Pancreas (tissue), 10 donors: Measurements from ENCODE around the gene GRID1. TPM values are rescaled to one million over a fixed set of nuclear protein-coding genes. Genes with fewer than 3 reads are reported as not detected.

ENCODE experiments used
- ATAC-seq, 4 donors: fragments of 200-7000 bp; cut with Tn5 transposase; one replicate each; pipeline versions ENCODE4 v1.8.0 to v1.9.1; 2020; ENCODE audit warnings: mild to moderate bottlenecking in 4 of 4, moderate library complexity in 4 of 4
- DNase-seq, 6 donors: peaks; one replicate each; pipeline ENCODE4 v3.0.0-alpha.2; 2020
- FAIRE-seq: peaks from 2 replicates; lab custom pipeline; 2012; peaks lifted over from hg19 to GRCh38; lab: Jason Lieb, UNC
- H3K27ac ChIP-seq, 4 donors: fragments of 200-600 bp; sonication (generic); 1 replicate in 3 of 4; 2 replicates in 1 of 4; pipeline versions ENCODE4 v1.5.0 to v1.8.0; 2020
- H3K27me3 ChIP-seq, 4 donors: fragments of 200-600 bp; one replicate each; pipeline ENCODE4 v1.8.0; 2021
- H3K36me3 ChIP-seq, 3 donors: fragments of 200-600 bp; sonication (generic) in 1 of 3; one replicate each; pipeline versions ENCODE4 v1.5.0 to v1.8.0; 2020 to 2021
- H3K4me1 ChIP-seq, 3 donors: fragments of 200-600 bp; one replicate each; pipeline ENCODE4 v1.8.0; 2021
- H3K4me3 ChIP-seq, 4 donors: fragments of 200-600 bp; sonication (generic) in 2 of 4; one replicate each; pipeline versions ENCODE4 v1.5.0 to v1.8.0; 2020 to 2021
- H3K9me3 ChIP-seq, 4 donors: fragments of 200-600 bp; one replicate each; pipeline ENCODE4 v1.8.0; 2021
- WGBS, 2 donors: extraction: QIAGEN DNeasy Blood & Tissue Kit; methylation state at CpG; one replicate each; pipeline ENCODE4 v1.1.7; 2013; 5-methylcytosine and 5-hydroxymethylcytosine counted together
- intact Hi-C, 3 donors: fragments of 100-400 bp; cut with DNase I; formaldehyde crosslinking; loops; one replicate each; pipeline versions ENCODE4 v1.11.1 to v1.14.2; 2022
- polyA plus RNA-seq, 2 donors: library from polyadenylated mRNA; stranded (reverse); fragments of 200-250 nt; gene quantifications; one replicate each; pipeline ENCODE4 v1.2.3, GENCODE V29; 2013
- total RNA-seq, 6 donors: library from RNA; stranded (reverse); fragmentation: NEBNext Ultra II Directional in 4 of 6; extraction: Animal tissue kit (Norgen Biotek cat#: 25700) in 4 of 6; gene quantifications; one replicate each; pipeline versions ENCODE4 v1.2.1 to v1.2.4, GENCODE V29; 2021 to 2023
- TF ChIP-seq, protein P1 (sequence below), 4 donors: fragments of 200-600 bp; sonication (generic) in 3 of 4; IDR thresholded peaks; one replicate each; pipeline versions ENCODE4 v1.5.0 to v1.8.0; 2021; ENCODE audit warnings: antibody characterized with exemption in 4 of 4
- donor health status: healthy with polysubstance abuse.
- donor health status: DM: no; HTN: no; CAD: no; lungs with moderate emphysema.
- donor health status: DM: no; HTN: no; CAD: no.
- donor health status: control.
- donor health status: control.
- donor health status: Bipolar disorder and iron deficiency.
- donor health status: DM: yes; HTN: yes; CAD: no.
- donor health status: DM: no; HTN: no; CAD: no.
- donor health status: DM: no; HTN: no; CAD: no.
- donor health status: DM: yes; HTN: yes; CAD: no.

Gene GRID1
- total and polyA plus RNA-seq, 8 donors, result 0.05 to 1.5 (median 0.91) TPM

- no peak for ATAC-seq
- Histone ChIP-seq H3K9me3 (no peaks in the 10 kb centered on the region), H3K27ac (no peak overlapping the region), H3K36me3 (no peaks in the 10 kb centered on the region), H3K4me1 (no peaks in the 10 kb centered on the region), H3K4me3 (no peak overlapping the region), H3K27me3 (no peaks in the 10 kb centered on the region)
- FAIRE-seq, result no peak
- peak in 2 of 6 donors; percentile 26 to 34 for DNase-seq
- WGBS, 2 donors, result 68% methylated on average over 13 of the region's 13 CpGs
- TF ChIP-seq, protein P1, sequence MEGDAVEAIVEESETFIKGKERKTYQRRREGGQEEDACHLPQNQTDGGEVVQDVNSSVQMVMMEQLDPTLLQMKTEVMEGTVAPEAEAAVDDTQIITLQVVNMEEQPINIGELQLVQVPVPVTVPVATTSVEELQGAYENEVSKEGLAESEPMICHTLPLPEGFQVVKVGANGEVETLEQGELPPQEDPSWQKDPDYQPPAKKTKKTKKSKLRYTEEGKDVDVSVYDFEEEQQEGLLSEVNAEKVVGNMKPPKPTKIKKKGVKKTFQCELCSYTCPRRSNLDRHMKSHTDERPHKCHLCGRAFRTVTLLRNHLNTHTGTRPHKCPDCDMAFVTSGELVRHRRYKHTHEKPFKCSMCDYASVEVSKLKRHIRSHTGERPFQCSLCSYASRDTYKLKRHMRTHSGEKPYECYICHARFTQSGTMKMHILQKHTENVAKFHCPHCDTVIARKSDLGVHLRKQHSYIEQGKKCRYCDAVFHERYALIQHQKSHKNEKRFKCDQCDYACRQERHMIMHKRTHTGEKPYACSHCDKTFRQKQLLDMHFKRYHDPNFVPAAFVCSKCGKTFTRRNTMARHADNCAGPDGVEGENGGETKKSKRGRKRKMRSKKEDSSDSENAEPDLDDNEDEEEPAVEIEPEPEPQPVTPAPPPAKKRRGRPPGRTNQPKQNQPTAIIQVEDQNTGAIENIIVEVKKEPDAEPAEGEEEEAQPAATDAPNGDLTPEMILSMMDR (IDR thresholded peaks at IDR 0.05), result no peak
- intact Hi-C loops, result no loop called here
Observed at GRCh38 chr10:86340176-86340990, 26.2 kb downstream of the GRID1 start.

DNA sequence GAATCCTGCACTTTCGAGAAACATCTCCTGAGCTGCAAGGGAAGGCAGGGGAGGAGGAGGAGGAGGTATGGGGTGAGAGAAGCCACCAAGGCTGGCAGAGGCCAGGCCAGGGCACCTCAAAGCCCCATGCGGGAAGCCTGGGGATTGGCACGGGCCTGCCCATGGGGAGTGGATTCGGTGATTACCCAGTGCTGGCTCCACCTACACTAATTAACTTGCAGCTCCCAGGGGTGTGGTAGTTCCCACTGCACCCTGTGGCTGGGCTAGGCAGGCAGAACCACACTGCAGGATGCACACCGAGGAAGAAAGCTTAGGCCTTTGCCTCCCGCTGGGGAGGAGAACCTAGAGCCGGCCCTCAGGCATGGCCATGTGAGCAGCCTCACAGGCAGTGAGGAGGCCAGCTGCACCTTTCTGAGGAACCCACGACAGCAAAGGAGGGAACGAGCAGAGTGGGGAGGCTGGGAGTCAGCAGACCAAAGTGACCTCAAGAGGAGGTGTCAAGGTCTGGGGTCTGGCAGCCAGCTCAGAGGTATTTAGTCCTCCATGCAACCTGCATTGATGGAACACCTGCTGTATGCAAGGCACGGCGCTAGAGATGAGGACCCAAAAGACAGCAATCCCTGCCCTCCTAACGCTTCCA, 27.2 kb downstream of the GRID1 start:
- Histone ChIP-seq H3K4me3 (no peak overlapping the region), H3K4me1 (no peaks in the 10 kb centered on the region), H3K27me3 (no peaks in the 10 kb centered on the region), H3K36me3 (no peaks in the 10 kb centered on the region), H3K9me3 (no peaks in the 10 kb centered on the region), H3K27ac (no peak overlapping the region)
- intact Hi-C loops, result no loop called here
- TF ChIP-seq, protein P1 (IDR thresholded peaks at IDR 0.05), result no peak
- ATAC-seq (no peak), DNase-seq (peak in 2 of 6 donors; percentile 25 to 27), FAIRE-seq (no peak)
- WGBS, 2 donors, result 77 to 81% methylated on average over 12 of the region's 12 CpGs

DNA sequence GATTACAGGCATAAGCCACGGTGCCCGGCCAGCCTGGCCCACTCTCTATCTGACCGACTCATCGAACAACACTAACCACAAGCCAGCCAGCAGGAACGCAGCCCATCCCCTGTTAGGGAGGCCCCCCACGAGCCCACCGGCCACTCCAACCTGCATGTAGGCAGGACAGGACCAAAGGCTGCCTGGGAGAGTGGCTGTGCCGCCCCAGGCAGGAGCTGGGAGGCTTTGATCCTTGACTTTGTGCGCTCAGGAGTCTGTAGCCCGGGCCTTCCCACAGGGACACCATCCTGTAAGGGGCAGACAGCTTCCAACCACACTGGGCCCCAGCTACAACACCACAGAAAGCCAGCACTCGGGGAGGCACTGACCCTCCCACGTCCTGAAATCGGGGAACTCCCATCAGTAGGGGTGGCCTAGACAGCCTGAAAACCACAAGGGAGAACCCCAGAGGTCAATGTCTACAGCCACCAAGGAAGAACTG, 29.4 kb downstream of the GRID1 start:
- DNase-seq (peak in 2 of 6 donors; percentile 22 to 33), ATAC-seq (no peak), FAIRE-seq (no peak)
- no peak overlapping the region for H3K4me3 ChIP-seq
- no peaks in the 10 kb centered on the region for H3K36me3 ChIP-seq
- no peaks in the 10 kb centered on the region for H3K4me1 ChIP-seq
- H3K27me3 ChIP-seq, result no peaks in the 10 kb centered on the region
- TF ChIP-seq, protein P1 (IDR thresholded peaks at IDR 0.05), result no peak
- no peak overlapping the region for H3K27ac ChIP-seq
- WGBS, 2 donors, result 78 to 87% methylated on average over 13 of the region's 13 CpGs
- no peaks in the 10 kb centered on the region for H3K9me3 ChIP-seq
- intact Hi-C loops, result no loop called here

DNA sequence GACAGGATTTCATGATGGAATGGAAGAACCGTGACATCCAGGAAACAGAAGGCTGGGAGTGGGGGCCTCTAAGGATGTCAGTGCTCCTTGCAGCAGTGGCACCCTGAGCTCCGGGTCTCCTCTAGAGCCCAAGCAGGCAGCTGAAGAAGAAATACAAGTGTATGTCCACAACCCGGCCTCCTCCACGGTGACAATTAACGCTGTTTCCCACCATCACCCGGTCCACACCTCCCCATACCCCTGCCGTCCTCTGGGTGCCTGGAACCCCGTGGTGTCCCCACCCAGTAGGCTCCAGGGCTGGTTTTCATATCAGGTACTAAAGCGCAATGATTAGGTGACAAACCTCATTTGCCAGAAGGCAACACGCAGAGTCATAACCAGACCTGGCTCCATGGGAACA, 30.3 kb downstream of the GRID1 start:
- Histone ChIP-seq H3K9me3 (no peaks in the 10 kb centered on the region), H3K36me3 (no peaks in the 10 kb centered on the region), H3K27ac (no peak overlapping the region), H3K4me1 (no peaks in the 10 kb centered on the region), H3K4me3 (no peak overlapping the region), H3K27me3 (no peaks in the 10 kb centered on the region)
- TF ChIP-seq, protein P1 (IDR thresholded peaks at IDR 0.05), result no peak
- FAIRE-seq (no peak), DNase-seq (no peak), ATAC-seq (no peak)
- 71 to 80% methylated on average over 10 of the region's 10 CpGs for WGBS, 2 donors
- intact Hi-C loops, result no loop called here
